Measurements from ENCODE around the gene CERKL. TPM values are rescaled to one million over a fixed set of nuclear protein-coding genes. Genes with fewer than 3 reads are reported as not detected.

The CERKL gene
- total RNA-seq, 2 donors from 2014 or later, result not detected

GRCh38 chr2:181594322-181594721 is 62.6 kb downstream of the CERKL start:
- intact Hi-C loops (cut with DNase I), result no loop called here
- DNase-seq (ENCODE audit: low spot score), result no peak

GRCh38 chr2:181589779-181590178 is 67.1 kb downstream of the CERKL start:
- intact Hi-C loops (cut with DNase I), result no loop called here
- DNase-seq (ENCODE audit: low spot score), result no peak

GRCh38 chr2:181588546-181588945 is 68.4 kb downstream of the CERKL start:
- DNase-seq (ENCODE audit: low spot score), result no peak
- intact Hi-C loops (cut with DNase I), result no loop called here

GRCh38 chr2:181586569-181587081 is 70.3 kb downstream of the CERKL start:
- intact Hi-C loops (cut with DNase I), result no loop called here
- DNase-seq (ENCODE audit: low spot score), result no peak

- DNase-seq (ENCODE audit: low spot score), result no peak
- intact Hi-C loops (cut with DNase I), result no loop called here
These were observed 71.2 kb downstream of the CERKL start for GRCh38 chr2:181585732-181586131.

- intact Hi-C loops (cut with DNase I), result no loop called here
- no peak for DNase-seq (ENCODE audit: low spot score)
These were observed 75.4 kb downstream of the CERKL start for GRCh38 chr2:181581534-181581933.

- DNase-seq (ENCODE audit: low spot score), result no peak
- intact Hi-C loops (cut with DNase I), result no loop called here
These were observed 78.1 kb downstream of the CERKL start for GRCh38 chr2:181578829-181579228.

GRCh38 chr2:181576431-181576830 is 80.5 kb downstream of the CERKL start:
- no peak for DNase-seq (ENCODE audit: low spot score)
- intact Hi-C loops (cut with DNase I), result no loop called here

- intact Hi-C loops (cut with DNase I), result no loop called here
These were observed 81.3 kb downstream of the CERKL start for GRCh38 chr2:181575650-181576025.

GRCh38 chr2:181575024-181575649 is 81.8 kb downstream of the CERKL start:
- intact Hi-C loops (cut with DNase I), result no loop called here
- no peak for DNase-seq (ENCODE audit: low spot score)

More at GRCh38 chr2:181575650-181576025, 81.3 kb downstream of the CERKL start:
- no peak for DNase-seq (ENCODE audit: low spot score)

- intact Hi-C loops (cut with DNase I), result no loop called here
- DNase-seq (ENCODE audit: low spot score), result no peak
These were observed 82.6 kb downstream of the CERKL start for GRCh38 chr2:181574321-181574720.

GRCh38 chr2:181573140-181573736 is 83.7 kb downstream of the CERKL start:
- intact Hi-C loops (cut with DNase I), result no loop called here

GRCh38 chr2:181570833-181571661 is 85.9 kb downstream of the CERKL start:
- no peak for DNase-seq (ENCODE audit: low spot score)
- intact Hi-C loops (cut with DNase I), result no loop called here

More at GRCh38 chr2:181573140-181573736, 83.7 kb downstream of the CERKL start:
- no peak for DNase-seq (ENCODE audit: low spot score)

GRCh38 chr2:181570059-181570458 is 86.8 kb downstream of the CERKL start:
- no peak for DNase-seq (ENCODE audit: low spot score)
- intact Hi-C loops (cut with DNase I), result no loop called here

GRCh38 chr2:181566334-181567032 is 90.4 kb downstream of the CERKL start:
- DNase-seq (ENCODE audit: low spot score), result no peak
- intact Hi-C loops (cut with DNase I), result no loop called here

- intact Hi-C loops (cut with DNase I), result no loop called here
- no peak for DNase-seq (ENCODE audit: low spot score)
These were observed 93.7 kb downstream of the CERKL start for GRCh38 chr2:181563101-181563692.

GRCh38 chr2:181558371-181558770 is 98.5 kb downstream of the CERKL start:
- intact Hi-C loops (cut with DNase I), result no loop called here
- no peak for DNase-seq (ENCODE audit: low spot score)

- intact Hi-C loops (cut with DNase I), result no loop called here
- no peak for DNase-seq (ENCODE audit: low spot score)
These were observed 102.7 kb downstream of the CERKL start for GRCh38 chr2:181554061-181554830.

GRCh38 chr2:181553244-181553643 is 103.7 kb downstream of the CERKL start:
- intact Hi-C loops (cut with DNase I), result no loop called here
- DNase-seq (ENCODE audit: low spot score), result no peak

Measured in posterior vena cava (tissue), 2 donors.